Activated CD4-positive, alpha-beta T cell treated with anti-CD3 and anti-CD28 coated beads, Interleukin-2, amount 50 U/mL, for 4 hours (primary cell): Measurements from ENCODE around the gene SRBD1.

Source experiments
- DNase-seq, 2 experiments: peaks; one replicate each; pipeline ENCODE4 v3.0.0-alpha.2; 2020

The SRBD1 gene

GRCh38 chr2:45345331-45346234 lies 265.5 kb downstream of the SRBD1 start:
- DNase-seq = no peak

GRCh38 chr2:45344502-45344901 lies 266.6 kb downstream of the SRBD1 start:
- no peak for DNase-seq

GRCh38 chr2:45344071-45344470 lies 267.0 kb downstream of the SRBD1 start:
- no peak for DNase-seq

- DNase-seq = no peak
These were observed 267.6 kb downstream of the SRBD1 start for GRCh38 chr2:45343251-45344017.

- no peak for DNase-seq
These were observed 270.7 kb downstream of the SRBD1 start for GRCh38 chr2:45340318-45340717.

- DNase-seq = no peak
These were observed 271.8 kb downstream of the SRBD1 start for GRCh38 chr2:45339253-45339652.
